H9 (cell line): ENCODE results near the gene TIAM2. TPM values are rescaled to one million over a fixed set of nuclear protein-coding genes. Genes with fewer than 3 reads are reported as not detected.

Experiments used
- DNase-seq: peaks from one replicate; pipeline ENCODE4 v3.0.0-alpha.2; 2017
- H2AFZ ChIP-seq: one replicate; pipeline ENCODE4 v1.6.1; 2013; ENCODE audit warnings: mild to moderate bottlenecking, low read length, control low read depth, moderate library complexity
- H2AK5ac ChIP-seq: 2 replicates; pipeline ENCODE4 v1.6.1; 2013; ENCODE audit warnings: low read length, control low read depth, mixed read lengths; ENCODE audit not compliant: insufficient read length
- H2BK120ac ChIP-seq: one replicate; pipeline ENCODE4 v1.6.1; 2013; ENCODE audit warnings: low read depth, mild to moderate bottlenecking, low read length, control low read depth, inconsistent platforms; ENCODE audit not compliant: poor library complexity, severe bottlenecking
- H2BK12ac ChIP-seq: 2 replicates; pipeline ENCODE4 v1.6.1; 2013; ENCODE audit warnings: low read length, control low read depth, mixed read lengths, low read depth; ENCODE audit not compliant: insufficient read length
- H2BK15ac ChIP-seq: 2 replicates; pipeline ENCODE4 v1.6.1; 2013; ENCODE audit warnings: low read depth, low read length, control low read depth
- H2BK20ac ChIP-seq: one replicate; pipeline ENCODE4 v1.6.1; 2013; ENCODE audit warnings: low read depth, mild to moderate bottlenecking, low read length, control low read depth, inconsistent platforms; ENCODE audit not compliant: poor library complexity, severe bottlenecking
- H2BK5ac ChIP-seq: 2 replicates; pipeline ENCODE4 v1.6.1; 2013; ENCODE audit warnings: low read length, control low read depth, mixed read lengths; ENCODE audit not compliant: insufficient read length
- H3K14ac ChIP-seq: 2 replicates; pipeline ENCODE4 v1.6.1; 2013; ENCODE audit warnings: low read length, control low read depth; ENCODE audit not compliant: insufficient read depth
- H3K18ac ChIP-seq: 2 replicates; pipeline ENCODE4 v1.6.1; 2013; ENCODE audit warnings: low read depth, mild to moderate bottlenecking, mixed read lengths, low read length, control low read depth; ENCODE audit not compliant: insufficient read length
- H3K23ac ChIP-seq: 2 replicates; pipeline ENCODE4 v1.6.1; 2013; ENCODE audit warnings: low read length, control low read depth, mixed read lengths, low read depth; ENCODE audit not compliant: insufficient read length
- H3K23me2 ChIP-seq: 2 replicates; pipeline ENCODE4 v1.6.1; 2013; ENCODE audit warnings: low read depth, mild to moderate bottlenecking, mixed read lengths, low read length, control low read depth; ENCODE audit not compliant: insufficient read length, poor library complexity, severe bottlenecking
- H3K27ac ChIP-seq: 2 replicates; pipeline ENCODE4 v1.5.1; 2013; ENCODE audit warnings: low read length, control low read depth, mixed read lengths, low read depth; ENCODE audit not compliant: insufficient read length
- H3K27me3 ChIP-seq: 2 replicates; pipeline ENCODE4 v1.6.1; 2013; ENCODE audit warnings: low read length, control low read depth, inconsistent platforms; ENCODE audit not compliant: insufficient read depth
- H3K4ac ChIP-seq: 2 replicates; pipeline ENCODE4 v1.6.1; 2013; ENCODE audit warnings: low read depth, mild to moderate bottlenecking, control low read depth, inconsistent platforms, low read length, moderate library complexity
- H3K4me1 ChIP-seq: 2 replicates; pipeline ENCODE4 v1.6.1; 2013; ENCODE audit warnings: low read length, control low read depth, inconsistent platforms; ENCODE audit not compliant: insufficient read depth
- H3K4me2 ChIP-seq: 2 replicates; pipeline ENCODE4 v1.6.1; 2013; ENCODE audit warnings: low read length, control low read depth, mixed read lengths; ENCODE audit not compliant: insufficient read length, insufficient read depth
- H3K56ac ChIP-seq: 2 replicates; pipeline ENCODE4 v1.6.1; 2013; ENCODE audit warnings: low read depth, mild to moderate bottlenecking, mixed read lengths, low read length, control low read depth; ENCODE audit not compliant: insufficient read length
- H3K79me1 ChIP-seq: 2 replicates; pipeline ENCODE4 v1.6.1; 2013; ENCODE audit warnings: low read depth, mild to moderate bottlenecking, moderate library complexity, low read length, control low read depth, inconsistent platforms; ENCODE audit not compliant: insufficient read depth, poor library complexity, severe bottlenecking
- H3K79me2 ChIP-seq: 2 replicates; pipeline ENCODE4 v1.6.1; 2013; ENCODE audit warnings: low read length, control low read depth, inconsistent platforms; ENCODE audit not compliant: insufficient read depth
- H3K9ac ChIP-seq: 2 replicates; pipeline ENCODE4 v1.6.1; 2013; ENCODE audit warnings: low read length, control low read depth, mixed read lengths; ENCODE audit not compliant: insufficient read length; ENCODE audit errors: extremely low read depth
- H3K9me3 ChIP-seq: one replicate; pipeline ENCODE4 v1.6.1; 2013; ENCODE audit warnings: low read depth, low read length, inconsistent platforms; ENCODE audit not compliant: control insufficient read depth
- H3T11ph ChIP-seq: one replicate; pipeline ENCODE4 v1.6.1; 2013; ENCODE audit warnings: mild to moderate bottlenecking, low read length, control low read depth, inconsistent platforms
- H4K20me1 ChIP-seq: one replicate; pipeline ENCODE4 v1.6.1; 2013; ENCODE audit not compliant: control insufficient read depth, insufficient read length, insufficient read depth
- H4K5ac ChIP-seq: 2 replicates; pipeline ENCODE4 v1.6.1; 2013; ENCODE audit warnings: low read depth, mild to moderate bottlenecking, mixed read lengths, low read length, control low read depth; ENCODE audit not compliant: insufficient read length
- H4K8ac ChIP-seq: replicated peaks from 2 replicates; pipeline ENCODE4 v1.6.1; 2013; ENCODE audit warnings: low read length, control low read depth, mixed read lengths, low read depth; ENCODE audit not compliant: insufficient read length
- H4K91ac ChIP-seq: 2 replicates; pipeline ENCODE4 v1.6.1; 2013; ENCODE audit warnings: low read depth, mild to moderate bottlenecking, moderate library complexity, mixed read lengths, low read length, control low read depth; ENCODE audit not compliant: insufficient read length
- H3K27ac Mint-ChIP-seq, 3 experiments: 2 replicates in 2 of 3; 3 replicates in 1 of 3; pipeline ENCODE4 v1.8.0; 2020 to 2021; ENCODE audit warnings: mixed read lengths in 3 of 3, mild to moderate bottlenecking in 1 of 3, moderate library complexity in 1 of 3
- H3K27me3 Mint-ChIP-seq: 2 replicates; pipeline ENCODE4 v1.8.0; 2021; ENCODE audit warnings: low read depth, mild to moderate bottlenecking, moderate library complexity, mixed read lengths
- H3K36me3 Mint-ChIP-seq, 3 experiments: 2 replicates in 2 of 3; 3 replicates in 1 of 3; pipeline ENCODE4 v1.8.0; 2020 to 2021; ENCODE audit warnings: low read depth in 3 of 3, mixed read lengths in 3 of 3; ENCODE audit not compliant: insufficient read depth in 1 of 3
- H3K4me1 Mint-ChIP-seq, 2 experiments: 2 replicates each; pipeline ENCODE4 v1.8.0; 2020; ENCODE audit warnings: mixed read lengths in 2 of 2
- H3K4me3 Mint-ChIP-seq, 2 experiments: 2 replicates in 1 of 2; 3 replicates in 1 of 2; pipeline ENCODE4 v1.8.0; 2020 to 2021; ENCODE audit warnings: mild to moderate bottlenecking in 2 of 2, mixed read lengths in 2 of 2, moderate library complexity in 1 of 2
- H3K9me3 Mint-ChIP-seq, 2 experiments: 2 replicates in 1 of 2; 3 replicates in 1 of 2; pipeline ENCODE4 v1.8.0; 2020; ENCODE audit warnings: mild to moderate bottlenecking in 2 of 2, mixed read lengths in 2 of 2, moderate library complexity in 1 of 2
- CTCF ChIP-seq: fragments of 200-600 bp; sonication (generic); conservative IDR thresholded peaks from 3 replicates; pipeline ENCODE4 v1.8.0; 2021; ENCODE audit warnings: antibody characterized with exemption, mild to moderate bottlenecking
- WGBS: extraction: QIAGEN DNeasy Blood & Tissue Kit; methylation state at CpG from one replicate; pipeline ENCODE4 v1.1.7; 2013; ENCODE audit warnings: missing lambda C conversion rate, low lambda C conversion rate, mixed read lengths; ENCODE audit not compliant: insufficient read length; ENCODE audit errors: extremely low coverage; 5-methylcytosine and 5-hydroxymethylcytosine counted together
- total RNA-seq: library from RNA; stranded (reverse); gene quantifications from 2 replicates; pipeline ENCODE4 v1.2.1, GENCODE V29; 2021

Gene TIAM2
- total RNA-seq, 1 experiment from 2014 or later, result 6.3 TPM

GRCh38 chr6:155126727-155127439, 131.8 kb downstream of the TIAM2 start:
- peak overlapping the region; percentile 67 to 81 (median 69); a peak in 4 of 7 replicates for H3K27ac Mint-ChIP-seq
- DNase-seq, result peak; percentile 43
- no peak overlapping the region for H2BK12ac ChIP-seq
- H2AFZ ChIP-seq, result no peak overlapping the region
- H3K27me3 ChIP-seq, result no peaks in the 10 kb centered on the region
- H2AK5ac ChIP-seq, result no peak overlapping the region
- H3K4me1 ChIP-seq, result peaks cover 4% of the 10 kb centered on the region; the same call in 1 of the 2 replicates
- no peaks in the 10 kb centered on the region for H3K79me1 ChIP-seq
- no peaks in the 10 kb centered on the region for H3K9me3 Mint-ChIP-seq
- H3K4me2 ChIP-seq, result no peak overlapping the region
- H4K20me1 ChIP-seq, result no peaks in the 10 kb centered on the region
- H3K27ac ChIP-seq, result no peak overlapping the region
- no peaks in the 10 kb centered on the region for H3K23me2 ChIP-seq
- no peak overlapping the region for H3T11ph ChIP-seq
- H4K91ac ChIP-seq, result no peak overlapping the region
- H3K9me3 ChIP-seq, result no peaks in the 10 kb centered on the region
- H3K27me3 Mint-ChIP-seq, result no peaks in the 10 kb centered on the region
- H3K36me3 Mint-ChIP-seq, result peaks cover 4 to 14% (median 9%) of the 10 kb centered on the region in 3 experiments; a peak in 5 of 7 replicates
- H3K56ac ChIP-seq, result no peak overlapping the region
- H3K14ac ChIP-seq, result peak overlapping the region; percentile 73; the same call in 1 of the 2 replicates
- H2BK15ac ChIP-seq, result no peak overlapping the region
- no peak for TF ChIP-seq CTCF
- H3K18ac ChIP-seq, result no peak overlapping the region
- no peak overlapping the region for H2BK120ac ChIP-seq
- H3K4me3 Mint-ChIP-seq, result no peak overlapping the region
- H3K79me2 ChIP-seq, result no peaks in the 10 kb centered on the region
- no peak overlapping the region for H3K23ac ChIP-seq
- no peak overlapping the region for H2BK5ac ChIP-seq
- H4K8ac ChIP-seq, result no peak overlapping the region
- no peak overlapping the region for H2BK20ac ChIP-seq
- peaks cover 30 to 34% of the 10 kb centered on the region in 2 experiments for H3K4me1 Mint-ChIP-seq
- no peak overlapping the region for H4K5ac ChIP-seq
- no peak overlapping the region for H3K4ac ChIP-seq
- no peak overlapping the region for H3K9ac ChIP-seq
- no CpG with 5 or more reads among the region's 10 CpGs for WGBS
